ENCODE measurements around the gene SERPINB1.

DNA sequence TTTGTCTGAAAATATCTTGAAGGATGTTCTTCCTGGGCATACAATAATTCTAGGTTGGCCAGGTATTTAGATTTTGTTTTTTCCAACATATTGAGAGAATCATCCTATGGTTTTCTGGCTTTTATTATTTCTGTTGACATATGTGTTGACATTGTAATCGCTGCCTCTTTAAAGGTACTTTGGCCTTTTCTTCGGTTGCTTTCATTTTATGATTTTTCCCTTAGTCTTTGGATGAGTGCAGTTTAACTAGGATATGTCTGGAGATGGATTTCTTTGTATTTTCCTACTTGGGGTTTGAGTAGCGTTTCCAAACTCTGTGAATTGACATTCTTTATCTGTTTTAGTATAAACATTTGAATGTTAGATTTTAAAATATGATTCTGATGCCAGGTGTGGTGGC is 11.5 kb downstream of the SERPINB1 start:
- TF ChIP-seq, protein P1, sequence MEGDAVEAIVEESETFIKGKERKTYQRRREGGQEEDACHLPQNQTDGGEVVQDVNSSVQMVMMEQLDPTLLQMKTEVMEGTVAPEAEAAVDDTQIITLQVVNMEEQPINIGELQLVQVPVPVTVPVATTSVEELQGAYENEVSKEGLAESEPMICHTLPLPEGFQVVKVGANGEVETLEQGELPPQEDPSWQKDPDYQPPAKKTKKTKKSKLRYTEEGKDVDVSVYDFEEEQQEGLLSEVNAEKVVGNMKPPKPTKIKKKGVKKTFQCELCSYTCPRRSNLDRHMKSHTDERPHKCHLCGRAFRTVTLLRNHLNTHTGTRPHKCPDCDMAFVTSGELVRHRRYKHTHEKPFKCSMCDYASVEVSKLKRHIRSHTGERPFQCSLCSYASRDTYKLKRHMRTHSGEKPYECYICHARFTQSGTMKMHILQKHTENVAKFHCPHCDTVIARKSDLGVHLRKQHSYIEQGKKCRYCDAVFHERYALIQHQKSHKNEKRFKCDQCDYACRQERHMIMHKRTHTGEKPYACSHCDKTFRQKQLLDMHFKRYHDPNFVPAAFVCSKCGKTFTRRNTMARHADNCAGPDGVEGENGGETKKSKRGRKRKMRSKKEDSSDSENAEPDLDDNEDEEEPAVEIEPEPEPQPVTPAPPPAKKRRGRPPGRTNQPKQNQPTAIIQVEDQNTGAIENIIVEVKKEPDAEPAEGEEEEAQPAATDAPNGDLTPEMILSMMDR (conservative IDR thresholded peaks at IDR 0.05), result no peak
- no peak for TF ChIP-seq EZH2 (IDR thresholded peaks at IDR 0.05; ENCODE audit: low read depth)
